Nephron progenitor cell (in vitro differentiated cells): ENCODE measurements around the gene ABTB2.
A peak's percentile ranks its signal among the peaks of the same experiment; 100 is the strongest.

Experiments used
- DNase-seq: peaks from one replicate; pipeline ENCODE4 v3.0.0; 2021
- H3K27ac Mint-ChIP-seq: 2 replicates; pipeline ENCODE4 v1.8.0; 2021; ENCODE audit warnings: mild to moderate bottlenecking, moderate library complexity, mixed read lengths
- H3K27me3 Mint-ChIP-seq: 2 replicates; pipeline ENCODE4 v1.8.0; 2021; ENCODE audit warnings: mild to moderate bottlenecking, low read depth, mixed read lengths; ENCODE audit not compliant: poor library complexity
- H3K36me3 Mint-ChIP-seq: 2 replicates; pipeline ENCODE4 v1.8.0; 2021; ENCODE audit warnings: low read depth, mixed read lengths
- H3K4me1 Mint-ChIP-seq: 2 replicates; pipeline ENCODE4 v1.8.0; 2021; ENCODE audit warnings: mixed read lengths
- H3K4me3 Mint-ChIP-seq: 2 replicates; pipeline ENCODE4 v1.8.0; 2021; ENCODE audit warnings: mild to moderate bottlenecking, moderate library complexity, mixed read lengths
- H3K9me3 Mint-ChIP-seq: 2 replicates; pipeline ENCODE4 v1.8.0; 2021; ENCODE audit warnings: mild to moderate bottlenecking, moderate library complexity, mixed read lengths
- TF ChIP-seq, protein P1 (sequence below): fragments of 200-600 bp; sonication (generic); IDR thresholded peaks from 2 replicates; pipeline ENCODE4 v1.5.0; 2021; ENCODE audit warnings: antibody characterized with exemption

ABTB2 gene

DNA sequence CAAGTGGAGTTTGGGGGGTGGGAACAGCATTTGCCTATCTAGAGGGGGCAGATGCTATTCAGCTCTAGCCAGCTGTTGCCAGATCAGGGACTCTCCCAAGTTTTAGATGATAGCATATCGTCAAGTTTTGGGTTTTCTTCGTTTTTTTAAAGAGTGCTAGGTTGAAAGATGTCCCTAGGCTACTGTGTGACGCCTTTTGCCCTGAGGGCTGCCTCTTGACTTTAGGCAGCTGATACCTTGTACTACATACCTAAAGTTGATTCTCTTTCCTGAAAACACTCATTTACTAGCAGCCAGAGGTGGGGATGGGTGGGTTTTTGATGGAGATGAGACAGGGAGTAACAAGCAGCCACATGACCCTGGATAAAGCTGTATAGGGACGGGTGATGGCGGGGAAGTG, 87.1 kb downstream of the ABTB2 start:
- Mint-ChIP-seq H3K36me3 (no peaks in the 10 kb centered on the region), H3K27ac (no peak overlapping the region), H3K4me1 (peaks cover 49% of the 10 kb centered on the region), H3K9me3 (no peaks in the 10 kb centered on the region), H3K27me3 (peaks cover 33% of the 10 kb centered on the region), H3K4me3 (no peak overlapping the region)
- TF ChIP-seq, protein P1, sequence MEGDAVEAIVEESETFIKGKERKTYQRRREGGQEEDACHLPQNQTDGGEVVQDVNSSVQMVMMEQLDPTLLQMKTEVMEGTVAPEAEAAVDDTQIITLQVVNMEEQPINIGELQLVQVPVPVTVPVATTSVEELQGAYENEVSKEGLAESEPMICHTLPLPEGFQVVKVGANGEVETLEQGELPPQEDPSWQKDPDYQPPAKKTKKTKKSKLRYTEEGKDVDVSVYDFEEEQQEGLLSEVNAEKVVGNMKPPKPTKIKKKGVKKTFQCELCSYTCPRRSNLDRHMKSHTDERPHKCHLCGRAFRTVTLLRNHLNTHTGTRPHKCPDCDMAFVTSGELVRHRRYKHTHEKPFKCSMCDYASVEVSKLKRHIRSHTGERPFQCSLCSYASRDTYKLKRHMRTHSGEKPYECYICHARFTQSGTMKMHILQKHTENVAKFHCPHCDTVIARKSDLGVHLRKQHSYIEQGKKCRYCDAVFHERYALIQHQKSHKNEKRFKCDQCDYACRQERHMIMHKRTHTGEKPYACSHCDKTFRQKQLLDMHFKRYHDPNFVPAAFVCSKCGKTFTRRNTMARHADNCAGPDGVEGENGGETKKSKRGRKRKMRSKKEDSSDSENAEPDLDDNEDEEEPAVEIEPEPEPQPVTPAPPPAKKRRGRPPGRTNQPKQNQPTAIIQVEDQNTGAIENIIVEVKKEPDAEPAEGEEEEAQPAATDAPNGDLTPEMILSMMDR, result no peak
- DNase-seq, result no peak

DNA sequence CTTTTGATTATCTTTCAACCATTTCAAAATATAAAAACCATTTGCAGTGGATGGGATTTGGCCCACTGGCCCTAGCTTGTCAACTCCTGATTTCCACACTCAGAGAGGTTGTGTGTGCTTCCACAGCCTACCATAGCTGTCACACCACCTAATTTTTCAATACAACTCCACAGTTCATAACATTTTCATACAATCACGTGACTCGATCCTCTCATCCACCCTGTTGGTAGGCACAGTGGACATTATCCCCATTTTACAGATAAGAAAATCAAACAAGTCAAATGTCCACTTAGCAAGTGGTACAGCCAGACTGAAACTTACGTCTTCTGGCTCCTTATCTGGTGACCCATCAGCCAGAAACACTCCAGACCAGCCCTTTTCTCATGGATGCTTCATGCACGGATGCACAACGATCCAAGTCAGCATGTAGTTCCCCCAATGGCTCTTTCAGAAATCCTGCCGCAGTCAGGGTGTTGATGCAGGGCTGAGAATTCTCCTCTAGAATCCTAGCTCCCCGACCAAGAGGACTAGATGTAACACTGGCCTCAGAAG, 88.0 kb downstream of the ABTB2 start:
- H3K4me1 Mint-ChIP-seq, result peaks cover 52% of the 10 kb centered on the region
- H3K27me3 Mint-ChIP-seq, result peaks cover 29% of the 10 kb centered on the region
- H3K4me3 Mint-ChIP-seq, result no peak overlapping the region
- H3K36me3 Mint-ChIP-seq, result no peaks in the 10 kb centered on the region
- H3K9me3 Mint-ChIP-seq, result no peaks in the 10 kb centered on the region
- no peak for DNase-seq
- TF ChIP-seq, protein P1, result no peak
- peak overlapping the region; percentile 44 for H3K27ac Mint-ChIP-seq

DNA sequence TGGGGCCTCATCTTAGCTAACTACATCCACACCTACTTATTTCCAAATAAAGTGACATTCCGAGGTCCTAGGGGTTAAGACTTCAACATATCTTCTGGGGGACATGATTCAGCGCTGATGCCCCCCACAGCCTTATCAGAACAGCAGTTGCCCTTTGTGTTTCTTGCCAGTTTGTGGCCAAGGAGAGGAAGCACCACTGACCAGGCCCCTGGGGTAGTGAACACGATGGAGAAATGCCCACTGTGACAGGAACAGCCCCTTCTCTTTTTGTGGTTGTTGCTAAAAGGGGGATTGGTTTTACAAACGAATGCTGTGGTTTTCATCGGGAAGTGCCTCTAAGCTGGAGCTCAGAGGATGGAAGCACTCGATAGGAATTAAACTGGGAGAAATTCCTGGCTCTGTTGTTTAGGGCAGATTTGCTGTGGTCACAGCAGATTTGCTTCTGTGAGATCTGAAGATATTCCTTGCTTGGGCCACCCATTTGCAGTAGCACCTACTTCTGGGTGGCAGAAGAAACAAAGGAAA, 88.8 kb downstream of the ABTB2 start:
- no peaks in the 10 kb centered on the region for H3K9me3 Mint-ChIP-seq
- DNase-seq, result no peak
- H3K27me3 Mint-ChIP-seq, result peaks cover 27% of the 10 kb centered on the region
- H3K36me3 Mint-ChIP-seq, result no peaks in the 10 kb centered on the region
- no peak overlapping the region for H3K27ac Mint-ChIP-seq
- H3K4me1 Mint-ChIP-seq, result peaks cover 60% of the 10 kb centered on the region
- TF ChIP-seq, protein P1, result no peak
- no peak overlapping the region for H3K4me3 Mint-ChIP-seq

DNA sequence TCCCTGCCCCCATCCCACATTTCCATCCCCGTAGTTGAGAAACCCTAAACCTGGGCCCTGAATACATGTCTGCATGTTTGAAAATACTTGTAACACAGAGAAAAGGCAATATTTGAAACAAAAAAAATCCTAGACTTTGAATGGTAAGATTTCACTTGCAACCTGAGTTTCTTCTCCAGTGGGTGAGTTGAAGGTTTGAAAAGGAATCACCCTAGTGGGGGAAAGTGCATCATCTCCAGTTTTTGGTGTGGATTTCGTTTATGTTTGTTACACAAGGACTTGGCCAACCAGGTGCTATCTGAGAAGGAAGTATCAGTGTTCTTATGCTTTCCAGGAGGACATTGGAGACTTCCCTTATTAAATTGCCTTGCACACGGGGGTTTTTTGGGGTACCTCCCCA, 90.4 kb downstream of the ABTB2 start:
- H3K27me3 Mint-ChIP-seq, result peaks cover 29% of the 10 kb centered on the region
- TF ChIP-seq, protein P1, result no peak
- H3K4me1 Mint-ChIP-seq, result peaks cover 67% of the 10 kb centered on the region
- no peaks in the 10 kb centered on the region for H3K9me3 Mint-ChIP-seq
- no peaks in the 10 kb centered on the region for H3K36me3 Mint-ChIP-seq
- peak overlapping the region; percentile 27 for H3K4me3 Mint-ChIP-seq
- DNase-seq, result no peak
- peak overlapping the region; percentile 16 for H3K27ac Mint-ChIP-seq

DNA sequence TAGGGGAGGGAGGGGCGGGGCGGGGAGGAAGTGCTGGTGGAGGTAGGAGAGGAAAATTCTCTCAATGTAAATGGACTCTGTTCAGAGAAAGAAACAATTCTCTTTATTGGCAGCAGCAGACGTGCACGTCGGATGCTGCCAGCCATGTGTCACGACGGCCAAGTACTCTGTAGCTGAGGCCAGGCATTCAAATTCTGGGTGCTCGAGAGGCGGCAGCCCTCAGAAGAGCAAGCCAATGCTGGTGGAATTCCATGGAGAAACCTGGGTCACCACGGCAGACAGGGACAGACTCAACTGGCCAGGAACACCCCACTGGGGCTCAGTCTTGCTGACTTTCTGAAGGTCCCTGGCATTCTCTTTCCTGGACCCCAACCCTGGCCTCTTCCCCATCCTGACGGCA, 90.8 kb downstream of the ABTB2 start:
- Mint-ChIP-seq H3K9me3 (no peaks in the 10 kb centered on the region), H3K27ac (peak overlapping the region; percentile 16), H3K4me3 (peak overlapping the region; percentile 27), H3K36me3 (no peaks in the 10 kb centered on the region), H3K4me1 (peaks cover 70% of the 10 kb centered on the region), H3K27me3 (peaks cover 29% of the 10 kb centered on the region)
- TF ChIP-seq, protein P1, result no peak
- no peak for DNase-seq
